HCT116 (cell line): ENCODE results near the gene FIP1L1. TPM values are rescaled to one million over a fixed set of nuclear protein-coding genes. Genes with fewer than 3 reads are reported as not detected.

Source experiments
- ATAC-seq: fragments of 200-7000 bp; cut with Tn5 transposase; 2 replicates; pipeline ENCODE4 v1.9.1; 2020; ENCODE audit warnings: mild to moderate bottlenecking, moderate library complexity
- BruUV-seq: library from RNA; stranded (reverse); fragments of 400-500 nt; replicated peaks from 2 replicates; lab custom pipeline; 2021; lab: Mats Ljungman, UMichigan
- CTCF ChIA-PET: fragments of 300-600 bp; sonication (Branson Sonifier 250); formaldehyde crosslinking; loops from one replicate; lab custom pipeline; 2021; ENCODE audit warnings: antibody characterized with exemption; lab: Charles Lee
- POLR2A ChIA-PET: fragments of 300-600, 350-600 bp; sonication (Branson Sonifier 250); formaldehyde crosslinking; loops from one replicate; lab custom pipeline; 2021; ENCODE audit warnings: antibody characterized with exemption; lab: Charles Lee
- RAD21 ChIA-PET, 2 experiments: fragments of 300-600 bp; sonication (Branson Sonifier 250); formaldehyde crosslinking; loops; one replicate each; lab custom pipeline; 2023; ENCODE audit warnings: low total read pairs in 2 of 2; ENCODE audit not compliant: uncharacterized antibody in 2 of 2, unreplicated experiment in 2 of 2, low non-redundant PET in 1 of 2; lab: Charles Lee
- DNase-seq: peaks from one replicate; pipeline ENCODE4 v3.0.0-alpha.2; 2010; ENCODE audit warnings: low read depth, low spot score
- H2AFZ ChIP-seq: fragments of 200-600 bp; shearing (Covaris generic), sonication (generic); 2 replicates; pipeline ENCODE4 v1.6.1; 2017; ENCODE audit warnings: low read depth, mixed run types, mixed read lengths, antibody characterized with exemption, low read length; ENCODE audit not compliant: poor library complexity, severe bottlenecking
- H3K27ac ChIP-seq: 2 replicates; pipeline ENCODE4 v1.5.1; 2012; ENCODE audit warnings: low read depth, low read length
- H3K27me3 ChIP-seq: fragments of 200-600 bp; sonication (generic); 2 replicates; pipeline ENCODE4 v1.6.1; 2016; ENCODE audit warnings: mixed run types, low read length, mixed read lengths; ENCODE audit not compliant: insufficient read depth
- H3K36me3 ChIP-seq, 2 experiments: fragments of 200-500 bp in 1 of 2; fragments of 200-600 bp in 1 of 2; sonication (Bioruptor generic) in 1 of 2; sonication (generic) in 1 of 2; 2 replicates each; pipeline versions ENCODE4 v1.5.1 to v1.6.1; 2014 to 2016; ENCODE audit warnings: low read length in 2 of 2, inconsistent platforms in 1 of 2, mixed read lengths in 1 of 2, mixed run types in 1 of 2; ENCODE audit not compliant: insufficient read depth in 2 of 2, control insufficient read depth in 1 of 2
- H3K4me1 ChIP-seq, 2 experiments: fragments of 200-600 bp in 1 of 2; sonication (generic) in 1 of 2; 2 replicates each; pipeline versions ENCODE4 v1.5.1 to v1.6.1; 2012 to 2017; ENCODE audit warnings: low read length in 2 of 2, inconsistent platforms in 1 of 2, mild to moderate bottlenecking in 1 of 2, mixed read lengths in 1 of 2, mixed run types in 1 of 2, moderate library complexity in 1 of 2; ENCODE audit not compliant: insufficient read depth in 2 of 2, control insufficient read depth in 1 of 2
- H3K4me2 ChIP-seq: fragments of 200-600 bp; sonication (generic); 2 replicates; pipeline ENCODE4 v1.6.1; 2017; ENCODE audit warnings: mixed run types, low read length, mixed read lengths
- H3K4me3 ChIP-seq, 2 experiments: fragments of 200-600 bp in 1 of 2; sonication (generic) in 1 of 2; replicated peaks in 1 of 2; 2 replicates each; pipeline ENCODE4 v1.5.1; 2011 to 2016; ENCODE audit warnings: low read length in 2 of 2, control low read depth in 1 of 2, low read depth in 1 of 2, mild to moderate bottlenecking in 1 of 2, mixed read lengths in 1 of 2, mixed run types in 1 of 2
- H3K79me2 ChIP-seq: fragments of 200-600 bp; sonication (generic); 2 replicates; pipeline ENCODE4 v1.6.1; 2017; ENCODE audit warnings: mild to moderate bottlenecking, mixed run types, low read length, moderate library complexity, mixed read lengths; ENCODE audit not compliant: insufficient read depth
- H3K9ac ChIP-seq: fragments of 200-600 bp; sonication (generic); 2 replicates; pipeline ENCODE4 v1.6.1; 2016; ENCODE audit warnings: low read length, mixed read lengths
- H3K9me2 ChIP-seq: fragments of 200-600 bp; sonication (generic), shearing (Covaris generic); 2 replicates; pipeline ENCODE4 v1.6.1; 2017; ENCODE audit warnings: mixed run types, mild to moderate bottlenecking, moderate library complexity; ENCODE audit not compliant: insufficient read depth
- H3K9me3 ChIP-seq, 2 experiments: fragments of 200-500 bp in 1 of 2; fragments of 200-600 bp in 1 of 2; sonication (Bioruptor generic) in 1 of 2; sonication (generic) in 1 of 2; 2 replicates each; pipeline ENCODE4 v1.6.1; 2014 to 2017; ENCODE audit warnings: low read length in 2 of 2, mixed read lengths in 2 of 2, inconsistent platforms in 1 of 2, low read depth in 1 of 2, mild to moderate bottlenecking in 1 of 2, mixed run types in 1 of 2, moderate library complexity in 1 of 2; ENCODE audit not compliant: control insufficient read depth in 1 of 2, insufficient read depth in 1 of 2
- H4K20me1 ChIP-seq: fragments of 200-600 bp; sonication (generic), shearing (Covaris generic); 2 replicates; pipeline ENCODE4 v1.6.1; 2017; ENCODE audit warnings: mixed run types, mild to moderate bottlenecking, moderate library complexity; ENCODE audit not compliant: insufficient read depth
- ATF3 ChIP-seq: IDR thresholded peaks from 2 replicates; pipeline ENCODE4 v1.6.1; 2012
- CEBPB ChIP-seq: IDR thresholded peaks from 2 replicates; pipeline ENCODE4 v1.6.1; 2012; ENCODE audit warnings: low read depth
- CTCF ChIP-seq, 3 experiments: fragments of 200-600 bp in 1 of 3; sonication (generic) in 1 of 3; IDR thresholded peaks in 2 of 3; conservative IDR thresholded peaks in 1 of 3; 2 replicates each; pipeline ENCODE4 v1.5.1; 2012 to 2017; ENCODE audit warnings: low read depth in 2 of 3, low read length in 2 of 3, antibody characterized with exemption in 1 of 3, borderline replicate concordance in 1 of 3, control low read depth in 1 of 3, mild to moderate bottlenecking in 1 of 3, mixed read lengths in 1 of 3, mixed run types in 1 of 3, moderate library complexity in 1 of 3; ENCODE audit not compliant: insufficient read depth in 1 of 3
- EGR1 ChIP-seq: IDR thresholded peaks from 2 replicates; pipeline ENCODE4 v1.6.1; 2012; ENCODE audit warnings: low read depth
- EZH2 ChIP-seq: fragments of 200-600 bp; sonication (generic); IDR thresholded peaks from 2 replicates; pipeline ENCODE4 v1.6.1; 2017; ENCODE audit warnings: antibody characterized with exemption, mixed run types
- EZH2phosphoT487 ChIP-seq: fragments of 200-600 bp; IDR thresholded peaks from 2 replicates; pipeline ENCODE4 v1.6.1; 2018; ENCODE audit warnings: antibody characterized with exemption, borderline replicate concordance
- MAX ChIP-seq: IDR thresholded peaks from 2 replicates; pipeline ENCODE4 v1.6.1; 2012
- POLR2A ChIP-seq: IDR thresholded peaks from 2 replicates; pipeline ENCODE4 v1.7.0; 2011; ENCODE audit warnings: borderline replicate concordance; ENCODE audit not compliant: insufficient read depth, insufficient read length; ENCODE audit errors: extremely low read depth
- POLR2AphosphoS5 ChIP-seq: IDR thresholded peaks from 2 replicates; pipeline ENCODE4 v1.6.1; 2011; ENCODE audit warnings: mild to moderate bottlenecking, low read depth, low read length, moderate library complexity
- RAD21 ChIP-seq: IDR thresholded peaks from 2 replicates; pipeline ENCODE4 v1.6.1; 2012; ENCODE audit warnings: low read depth, mild to moderate bottlenecking
- SP1 ChIP-seq: IDR thresholded peaks from 2 replicates; pipeline ENCODE4 v1.6.1; 2012; ENCODE audit warnings: low read depth
- TCF7L2 ChIP-seq: IDR thresholded peaks from 2 replicates; pipeline ENCODE4 v1.7.0; 2011; ENCODE audit warnings: borderline replicate concordance, inconsistent platforms; ENCODE audit not compliant: insufficient read depth, insufficient read length; ENCODE audit errors: extremely low read depth
- ZNF274 ChIP-seq: fragments of 200-500 bp; sonication (Bioruptor generic); IDR thresholded peaks from 2 replicates; pipeline ENCODE4 v1.6.1; 2014; ENCODE audit warnings: mild to moderate bottlenecking, low read depth, low read length, inconsistent platforms
- intact Hi-C: fragments of 100-400 bp; cut with micrococcal nuclease; formaldehyde crosslinking; loops from 2 replicates; pipeline ENCODE4 v1.10.0; 2022
- total RNA-seq: library from RNA; stranded (reverse); gene quantifications from one replicate; pipeline ENCODE4 v1.2.1, GENCODE V29; 2021; ENCODE audit not compliant: unreplicated experiment

Gene FIP1L1
- total RNA-seq, 1 experiment from 2014 or later = 63.6 TPM

DNA sequence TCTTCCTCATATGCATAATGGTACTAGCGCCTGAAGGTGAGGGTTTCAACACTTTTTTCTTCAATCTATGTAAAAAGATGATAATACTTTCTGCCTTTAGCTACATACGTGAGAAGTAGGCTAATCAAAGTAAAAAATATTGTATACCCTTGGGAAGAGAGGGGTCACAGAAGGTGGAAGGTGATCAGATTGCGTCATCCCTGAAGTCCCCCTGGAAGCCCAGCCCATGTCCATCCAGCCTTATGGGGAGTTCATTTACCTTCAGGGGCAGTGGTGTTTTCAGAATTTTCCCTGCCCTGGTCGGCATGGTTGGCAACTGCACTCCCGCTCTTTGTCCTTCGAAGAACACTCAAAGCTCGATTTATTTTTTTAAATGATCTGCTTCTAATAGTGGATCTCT is 129.6 kb downstream of the FIP1L1 start:
- ATAC-seq (no peak), DNase-seq (no peak)
- RAD21 ChIA-PET = interaction anchor here in 1 of 2 experiments (0.6 kb wide), 1 partner anchor 34 kb away, joined by 3 read pairs; no protein-coding TSS in a partner anchor
- H3K9me3 ChIP-seq = no peaks in the 10 kb centered on the region
- H2AFZ ChIP-seq = no peak overlapping the region
- no peaks in the 10 kb centered on the region; the same call in 1 of the 2 replicates for H3K27me3 ChIP-seq
- H3K9me2 ChIP-seq = no peaks in the 10 kb centered on the region
- TF ChIP-seq TCF7L2 (no peak), CEBPB (no peak), POLR2AphosphoS5 (no peak), ATF3 (no peak), EZH2phosphoT487 (no peak), CTCF (IDR thresholded peaks at IDR 0.05 in 2 of 3, conservative IDR thresholded peaks at IDR 0.05 in 1 of 3; ENCODE audit: borderline replicate concordance in 1 of 3, insufficient read depth in 1 of 3, low read depth in 2 of 3, low read length in 2 of 3) (no peak), EZH2 (no peak), MAX (no peak), EGR1 (no peak), POLR2A (no peak), SP1 (no peak), RAD21 (no peak), ZNF274 (no peak)
- intact Hi-C loops = no loop called here
- no peaks in the 10 kb centered on the region for H3K36me3 ChIP-seq
- H3K4me3 ChIP-seq = no peak overlapping the region
- no peaks in the 10 kb centered on the region for H3K79me2 ChIP-seq
- BruUV-seq = no TSS peak
- H3K4me1 ChIP-seq = no peaks in the 10 kb centered on the region
- H4K20me1 ChIP-seq = no peaks in the 10 kb centered on the region
- POLR2A ChIA-PET = no interaction called here
- H3K4me2 ChIP-seq = no peak overlapping the region
- no peak overlapping the region for H3K9ac ChIP-seq
- no peak overlapping the region for H3K27ac ChIP-seq
- CTCF ChIA-PET = interaction anchor here (1.1 to 1.7 kb wide), 2 partner anchors 94 to 298 kb away, joined by 4 to 12 read pairs; no protein-coding TSS in a partner anchor
